H1 (cell line): Measurements from ENCODE around the gene CPXM2. TPM values are rescaled to one million over a fixed set of nuclear protein-coding genes. Genes with fewer than 3 reads are reported as not detected.

Experiments used
- CTBP2 ChIP-seq: IDR thresholded peaks from 2 replicates; pipeline ENCODE4 v1.7.0; 2011; ENCODE audit warnings: borderline replicate concordance, mild to moderate bottlenecking, moderate library complexity, mixed read lengths, low read length; ENCODE audit not compliant: insufficient read depth, insufficient read length
- FOSL1 ChIP-seq: IDR thresholded peaks from 2 replicates; pipeline ENCODE4 v1.6.1; 2011; ENCODE audit warnings: mild to moderate bottlenecking, low read depth, low read length, moderate library complexity; ENCODE audit not compliant: insufficient read depth
- RNF2 ChIP-seq: fragments of 200-900, 300-1000 bp; sonication (generic); IDR thresholded peaks from 2 replicates; pipeline ENCODE4 v1.7.1; 2016; ENCODE audit warnings: borderline replicate concordance, low read depth, mild to moderate bottlenecking, antibody characterized with exemption, low read length; ENCODE audit not compliant: poor library complexity, severe bottlenecking; ENCODE audit errors: missing control alignments
- polyA plus RNA-seq, 7 experiments: library from polyadenylated mRNA; depleted of rRNA in 3 of 7; stranded (reverse) in 5 of 7; unstranded in 2 of 7; fragments of >200 nt in 5 of 7; fragments of 200-250 nt in 2 of 7; gene quantifications; 1 replicate in 5 of 7; 2 replicates in 1 of 7; 4 replicates in 1 of 7; pipeline versions ENCODE4 v1.2.1 to v1.2.3, GENCODE V29; 2011 to 2013; ENCODE audit warnings: missing spikeins in 2 of 7, mixed read lengths in 2 of 7
- total RNA-seq: library from RNA; stranded (reverse); fragmentation: NEBNext Ultra II Directional; extraction: Animal tissue kit (Norgen Biotek cat#: 25700); gene quantifications from 2 replicates; pipeline ENCODE4 v1.2.1, GENCODE V29; 2021

The CPXM2 gene
- total and polyA plus RNA-seq, 2 of the 8 experiments (the other 6 are each of a cell fraction or from before 2014, with no cell fraction given) = 2.4 to 2.9 TPM

GRCh38 chr10:123859653-123860050 lies 32.0 kb downstream of the CPXM2 start (continued):
- TF ChIP-seq RNF2 (no peak), FOSL1 (no peak), CTBP2 (no peak)
